Retinal pigment epithelial cell (primary cell): ENCODE measurements around the gene ADCY3.
A peak's percentile ranks its signal among the peaks of the same experiment; 100 is the strongest.

Experiments
- DNase-seq: peaks from one replicate; pipeline ENCODE4 v3.0.0-alpha.2; 2010; ENCODE audit warnings: low read depth
- H3K4me3 ChIP-seq: 2 replicates; pipeline ENCODE4 v1.5.1; 2011; ENCODE audit warnings: mild to moderate bottlenecking, low read length, control low read depth, moderate library complexity
- CTCF ChIP-seq: conservative IDR thresholded peaks from 2 replicates; pipeline ENCODE4 v1.5.1; 2011; ENCODE audit warnings: low read depth, low read length, control low read depth, inconsistent platforms

ADCY3 gene

GRCh38 chr2:24855726-24856125, 64.3 kb downstream of the ADCY3 start:
- no peak for TF ChIP-seq CTCF
- H3K4me3 ChIP-seq: no peak overlapping the region
- peak; percentile 3 for DNase-seq

GRCh38 chr2:24855022-24855622, 64.9 kb downstream of the ADCY3 start:
- DNase-seq: no peak
- H3K4me3 ChIP-seq: no peak overlapping the region
- no peak for TF ChIP-seq CTCF

GRCh38 chr2:24853996-24854395, 66.0 kb downstream of the ADCY3 start:
- no peak for DNase-seq
- H3K4me3 ChIP-seq: no peak overlapping the region
- no peak for TF ChIP-seq CTCF

- DNase-seq: no peak
- TF ChIP-seq CTCF: no peak
- H3K4me3 ChIP-seq: no peak overlapping the region
Observed at GRCh38 chr2:24853046-24853445, 67.0 kb downstream of the ADCY3 start.

GRCh38 chr2:24852431-24853020, 67.5 kb downstream of the ADCY3 start:
- H3K4me3 ChIP-seq: no peak overlapping the region
- DNase-seq: no peak
- no peak for TF ChIP-seq CTCF

GRCh38 chr2:24852026-24852425, 68.0 kb downstream of the ADCY3 start:
- no peak for DNase-seq
- no peak overlapping the region for H3K4me3 ChIP-seq
- TF ChIP-seq CTCF: no peak

- no peak for DNase-seq
- TF ChIP-seq CTCF: no peak
- no peak overlapping the region for H3K4me3 ChIP-seq
Observed at GRCh38 chr2:24850944-24851343, 69.1 kb downstream of the ADCY3 start.
